ENCODE measurements around the gene ZDHHC12.
"Not testable (repeated sequence)": the region's sequence is repeated elsewhere in the genome, so short reads cannot be mapped to it uniquely, and the experiment has no call there.

ZDHHC12 gene

DNA sequence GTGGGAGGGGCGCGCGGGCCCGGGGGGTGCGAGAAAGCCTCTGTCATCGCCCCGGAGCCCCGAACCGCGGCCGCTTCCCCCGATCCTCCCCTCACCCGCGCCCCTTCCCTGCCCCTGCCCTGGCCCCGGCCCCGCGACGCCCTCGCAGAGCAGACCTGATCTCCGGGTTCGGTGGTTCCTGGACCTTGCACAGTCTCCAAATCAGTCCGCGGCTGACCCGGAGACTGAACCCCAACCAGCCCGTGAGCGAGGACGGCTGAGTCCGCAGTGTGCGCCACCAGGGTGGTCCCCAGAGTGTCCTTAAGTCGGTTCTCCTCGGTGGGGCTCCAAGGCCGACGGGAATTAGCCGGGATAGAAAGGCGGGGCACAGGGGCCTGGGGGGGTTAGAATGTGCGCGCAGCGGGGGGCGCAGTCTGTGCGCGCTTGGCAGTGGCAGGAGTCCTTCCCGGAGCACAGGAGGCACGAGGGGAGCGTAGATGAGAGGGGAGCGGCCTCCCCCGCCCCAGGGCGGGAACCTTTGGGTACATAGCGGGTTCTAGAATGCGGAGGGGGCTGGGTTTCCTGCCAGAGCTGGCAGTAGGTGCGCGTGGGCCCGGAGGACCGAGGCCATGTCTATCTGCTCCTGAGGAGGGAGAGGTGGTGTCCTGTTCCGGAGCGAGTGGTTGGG is 20.8 kb downstream of the ZDHHC12 start:
- peak overlapping the region; percentile 64 for H2AFZ ChIP-seq (ENCODE audit: low read depth, low read length)
- peaks cover 5% of the 10 kb centered on the region for H3K36me3 ChIP-seq (replicated peaks; ENCODE audit: low read depth, low read length)
- H3K4me1 ChIP-seq (ENCODE audit: low read length): peaks cover 11% of the 10 kb centered on the region; the same call in 1 of the 2 replicates
- H3K27ac ChIP-seq (ENCODE audit: low read length): peak overlapping the region; percentile 42
- no peak for TF ChIP-seq EZH2phosphoT487 (IDR thresholded peaks at IDR 0.05; ENCODE audit: low read depth)
- TF ChIP-seq, protein P1, sequence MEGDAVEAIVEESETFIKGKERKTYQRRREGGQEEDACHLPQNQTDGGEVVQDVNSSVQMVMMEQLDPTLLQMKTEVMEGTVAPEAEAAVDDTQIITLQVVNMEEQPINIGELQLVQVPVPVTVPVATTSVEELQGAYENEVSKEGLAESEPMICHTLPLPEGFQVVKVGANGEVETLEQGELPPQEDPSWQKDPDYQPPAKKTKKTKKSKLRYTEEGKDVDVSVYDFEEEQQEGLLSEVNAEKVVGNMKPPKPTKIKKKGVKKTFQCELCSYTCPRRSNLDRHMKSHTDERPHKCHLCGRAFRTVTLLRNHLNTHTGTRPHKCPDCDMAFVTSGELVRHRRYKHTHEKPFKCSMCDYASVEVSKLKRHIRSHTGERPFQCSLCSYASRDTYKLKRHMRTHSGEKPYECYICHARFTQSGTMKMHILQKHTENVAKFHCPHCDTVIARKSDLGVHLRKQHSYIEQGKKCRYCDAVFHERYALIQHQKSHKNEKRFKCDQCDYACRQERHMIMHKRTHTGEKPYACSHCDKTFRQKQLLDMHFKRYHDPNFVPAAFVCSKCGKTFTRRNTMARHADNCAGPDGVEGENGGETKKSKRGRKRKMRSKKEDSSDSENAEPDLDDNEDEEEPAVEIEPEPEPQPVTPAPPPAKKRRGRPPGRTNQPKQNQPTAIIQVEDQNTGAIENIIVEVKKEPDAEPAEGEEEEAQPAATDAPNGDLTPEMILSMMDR (IDR thresholded peaks at IDR 0.05; ENCODE audit: low read depth, low read length): no peak
- H3K4me3 ChIP-seq (ENCODE audit: low read length): peak overlapping the region; percentile 96
- H3K4me2 ChIP-seq (ENCODE audit: low read length): peak overlapping the region; percentile 89
- no peaks in the 10 kb centered on the region for H4K20me1 ChIP-seq (ENCODE audit: insufficient read depth, low read length)
- H3K9ac ChIP-seq (ENCODE audit: low read length): peak overlapping the region; percentile 91
- H3K9me3 ChIP-seq (ENCODE audit: insufficient read depth, low read length): no peaks in the 10 kb centered on the region
- peaks cover 23% of the 10 kb centered on the region for H3K79me2 ChIP-seq (ENCODE audit: low read length)
- no peaks in the 10 kb centered on the region for H3K27me3 ChIP-seq (ENCODE audit: low read depth, low read length)

DNA sequence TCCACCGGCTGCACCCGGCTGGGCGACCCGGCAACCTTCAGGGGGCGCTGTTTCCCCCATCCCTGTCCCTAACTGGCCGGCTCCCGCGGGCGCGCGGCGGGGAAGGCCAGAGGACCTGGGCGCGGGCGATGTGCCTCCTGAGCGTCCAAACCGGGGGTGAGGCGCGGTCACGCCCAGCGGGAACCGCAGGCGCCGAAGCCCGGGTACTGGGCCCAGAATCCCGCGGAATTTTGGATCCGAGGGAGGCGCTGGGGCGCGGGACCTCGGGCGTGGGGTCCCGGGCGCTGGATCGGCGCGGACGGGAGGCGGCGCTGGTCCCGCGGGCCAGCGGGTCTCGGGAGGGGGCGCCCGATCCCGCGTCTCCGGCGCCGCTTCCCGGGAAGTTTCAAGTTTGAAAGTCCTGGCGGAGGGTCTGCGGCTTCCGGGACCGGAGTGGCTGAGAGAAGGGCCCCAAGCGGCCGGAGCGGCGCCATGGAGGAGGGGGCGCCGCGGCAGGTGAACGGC is 21.4 kb downstream of the ZDHHC12 start, which contains the start of gene PKN3:
Gene PKN3, plus strand, starts transcription at position 59 of the 504 bp plus-strand sequence. Its CDS starts 413 bp downstream, at position 472.
- Histone ChIP-seq H2AFZ (ENCODE audit: low read depth, low read length) (peak within 1 kb of the TSS; percentile 64), H3K79me2 (ENCODE audit: low read length) (peaks cover 23% of the 10 kb centered on the region), H3K9ac (ENCODE audit: low read length) (peak within 1 kb of the TSS; percentile 91), H3K27ac (ENCODE audit: low read length) (peak within 1 kb of the TSS; percentile 42), H3K4me2 (ENCODE audit: low read length) (peak within 1 kb of the TSS; percentile 89), H3K4me1 (ENCODE audit: low read length) (peaks cover 11% of the 10 kb centered on the region; the same call in 1 of the 2 replicates), H3K27me3 (ENCODE audit: low read depth, low read length) (no peaks in the 10 kb centered on the region), H3K36me3 (replicated peaks; ENCODE audit: low read depth, low read length) (peaks cover 9% of the 10 kb centered on the region), H4K20me1 (ENCODE audit: insufficient read depth, low read length) (no peaks in the 10 kb centered on the region), H3K4me3 (ENCODE audit: low read length) (peak within 1 kb of the TSS; percentile 96), H3K9me3 (ENCODE audit: insufficient read depth, low read length) (no peaks in the 10 kb centered on the region)
- TF ChIP-seq EZH2phosphoT487 (IDR thresholded peaks at IDR 0.05; ENCODE audit: low read depth): no peak
- TF ChIP-seq, protein P1 (IDR thresholded peaks at IDR 0.05; ENCODE audit: low read depth, low read length): peak; percentile 69

DNA sequence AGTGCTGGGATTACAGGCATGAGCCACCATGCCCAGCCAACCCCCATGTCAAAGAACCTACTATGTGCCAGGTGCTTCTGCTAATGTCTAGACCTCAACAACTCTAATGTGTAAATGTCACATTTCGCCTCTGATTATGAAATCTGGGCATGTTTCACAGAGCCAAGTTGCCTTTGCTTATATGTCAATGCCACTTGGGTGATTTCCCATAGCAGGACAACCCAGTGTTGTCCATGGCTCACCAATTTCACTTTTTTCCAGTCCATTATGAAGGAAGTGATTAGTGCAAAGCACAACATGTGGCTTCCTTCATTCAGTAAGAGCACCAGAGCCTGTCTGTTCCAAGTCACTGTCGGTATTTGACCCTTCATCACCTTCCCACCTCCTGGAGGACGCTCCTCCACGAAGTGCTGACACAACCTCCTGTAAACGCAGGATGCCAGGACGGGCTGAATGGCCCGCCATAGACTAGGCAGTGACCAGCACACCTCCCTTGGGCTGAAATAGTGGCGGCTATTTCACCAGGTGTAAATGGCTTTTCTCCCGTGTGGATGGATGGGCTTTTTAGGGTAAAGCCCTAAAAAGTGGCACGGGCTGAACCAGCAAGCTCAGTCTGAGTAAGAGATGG is 22.6 kb downstream of the ZDHHC12 start:
- H3K9ac ChIP-seq (ENCODE audit: low read length): no peak overlapping the region
- H3K36me3 ChIP-seq (replicated peaks; ENCODE audit: low read depth, low read length): peaks cover 20% of the 10 kb centered on the region
- no peak overlapping the region for H3K27ac ChIP-seq (ENCODE audit: low read length)
- H4K20me1 ChIP-seq (ENCODE audit: insufficient read depth, low read length): peaks cover 7% of the 10 kb centered on the region; the same call in 1 of the 2 replicates
- H3K4me2 ChIP-seq (ENCODE audit: low read length): no peak overlapping the region
- no peak overlapping the region for H3K4me3 ChIP-seq (ENCODE audit: low read length)
- no peaks in the 10 kb centered on the region for H3K27me3 ChIP-seq (ENCODE audit: low read depth, low read length)
- TF ChIP-seq, protein P1 (IDR thresholded peaks at IDR 0.05; ENCODE audit: low read depth, low read length): no peak
- TF ChIP-seq EZH2phosphoT487 (IDR thresholded peaks at IDR 0.05; ENCODE audit: low read depth): no peak
- H3K79me2 ChIP-seq (ENCODE audit: low read length): peaks cover 33% of the 10 kb centered on the region
- H2AFZ ChIP-seq (ENCODE audit: low read depth, low read length): no peak overlapping the region
- peaks cover 11% of the 10 kb centered on the region; the same call in 1 of the 2 replicates for H3K4me1 ChIP-seq (ENCODE audit: low read length)
- H3K9me3 ChIP-seq (ENCODE audit: insufficient read depth, low read length): no peaks in the 10 kb centered on the region

DNA sequence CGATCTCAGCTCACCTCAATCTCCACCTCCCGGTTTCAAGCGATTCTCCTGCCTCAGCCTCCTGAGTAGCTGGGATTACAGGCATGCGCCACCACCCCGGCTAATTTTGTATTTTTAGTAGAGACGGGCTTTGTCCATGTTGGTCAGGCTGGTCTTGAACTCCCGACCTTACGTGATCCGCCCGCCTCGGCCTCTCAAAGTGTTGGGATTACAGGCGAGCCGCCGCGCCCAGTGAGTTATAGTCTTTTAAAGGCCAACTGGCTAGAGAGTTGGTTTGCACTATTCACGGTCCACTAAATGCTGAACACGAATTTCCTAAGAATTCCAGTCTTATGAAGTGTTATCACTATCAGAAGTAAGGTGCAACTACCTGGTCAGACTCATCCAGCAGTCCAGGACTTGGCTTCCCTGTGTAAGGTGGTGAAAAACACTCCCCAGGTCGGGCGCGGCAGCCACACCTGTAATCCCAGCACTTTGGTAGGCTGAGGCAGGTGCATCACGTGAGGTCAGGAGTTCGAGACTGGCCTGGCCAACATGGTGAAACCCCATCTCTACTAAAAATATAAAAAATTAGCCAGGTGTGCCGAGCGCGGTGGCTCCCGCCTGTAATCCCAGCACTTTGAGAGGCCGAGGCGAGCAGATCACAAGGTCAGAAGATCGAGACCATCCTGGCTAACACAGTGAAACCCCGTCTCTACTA is 24.7 kb downstream of the ZDHHC12 start:
- Histone ChIP-seq H3K4me1 (ENCODE audit: low read length) (peaks cover 24% of the 10 kb centered on the region), H4K20me1 (ENCODE audit: insufficient read depth, low read length) (peaks cover 17% of the 10 kb centered on the region; the same call in 1 of the 2 replicates), H3K79me2 (ENCODE audit: low read length) (peaks cover 45% of the 10 kb centered on the region), H3K36me3 (replicated peaks; ENCODE audit: low read depth, low read length) (peaks cover 29% of the 10 kb centered on the region)
- not testable (repeated sequence) for H2AFZ ChIP-seq (ENCODE audit: low read depth, low read length); H3K27ac ChIP-seq (ENCODE audit: low read length); H3K9me3 ChIP-seq (ENCODE audit: insufficient read depth, low read length); H3K27me3 ChIP-seq (ENCODE audit: low read depth, low read length); H3K9ac ChIP-seq (ENCODE audit: low read length); H3K4me3 ChIP-seq (ENCODE audit: low read length); H3K4me2 ChIP-seq (ENCODE audit: low read length)
